Measurements from ENCODE around the gene TMEM8B.

- no peak for TF ChIP-seq CTCF (conservative IDR thresholded peaks at IDR 0.05)
- TF ChIP-seq EZH2 (IDR thresholded peaks at IDR 0.05; ENCODE audit: low read depth): no peak
Measured at GRCh38 chr9:35905051-35905781, 76.2 kb downstream of the TMEM8B start.
